GM21390 (cell line): ENCODE results near the gene PBOV1.

Experiments used
- ATAC-seq: cut with Tn5 transposase; IDR thresholded peaks from one replicate; pipeline ENCODE4 v1.9.1; 2021; ENCODE audit not compliant: unreplicated experiment

PBOV1 gene

GRCh38 chr6:138205437-138206094, 12.7 kb downstream of the PBOV1 start:
- ATAC-seq = no peak

DNA sequence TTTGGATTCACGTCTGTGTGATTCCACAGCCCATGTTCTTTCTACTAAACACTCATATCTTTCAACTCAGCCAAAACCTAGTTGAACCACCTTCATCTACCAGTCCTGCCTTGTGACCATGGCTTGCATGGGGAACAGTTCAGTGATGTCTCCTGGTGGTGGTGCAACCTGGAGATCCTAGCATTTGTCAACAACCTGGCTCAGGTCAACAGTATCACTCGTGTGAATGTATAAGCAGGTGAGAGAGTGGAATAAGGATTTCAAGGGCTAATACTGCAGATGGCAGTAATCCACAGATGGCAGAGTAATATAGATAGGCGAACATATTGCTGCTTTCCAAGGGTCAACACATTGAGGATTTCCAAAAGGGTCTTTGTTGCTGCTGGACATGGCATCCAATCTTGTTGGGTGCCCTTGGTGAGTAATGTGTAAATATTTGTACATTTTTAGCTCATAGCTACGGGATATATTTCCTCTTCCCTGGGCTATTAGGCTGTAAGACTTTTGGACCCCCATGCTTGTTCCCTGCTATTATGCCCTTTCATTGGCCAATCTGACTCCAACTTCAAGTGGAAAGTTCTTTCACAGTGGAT, 13.4 kb downstream of the PBOV1 start:
- no peak for ATAC-seq

DNA sequence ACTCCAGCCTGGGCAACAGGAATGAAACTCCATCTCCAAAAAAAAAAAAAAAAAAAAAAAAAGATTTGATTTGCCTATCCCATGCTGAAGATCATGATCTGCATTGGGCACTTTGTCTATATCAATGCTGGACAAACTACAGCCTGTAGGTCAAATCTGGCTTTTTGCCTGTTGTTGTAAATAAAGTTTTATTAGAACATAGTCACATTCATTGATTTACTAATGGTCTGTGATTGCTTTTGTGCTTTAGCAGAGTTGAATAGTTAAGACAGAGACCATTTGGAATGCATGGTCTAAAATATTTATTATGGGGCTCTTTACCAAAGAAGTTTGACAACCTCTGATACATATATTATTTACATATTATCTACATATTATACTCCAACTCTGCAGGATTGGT, 14.0 kb downstream of the PBOV1 start:
- no peak for ATAC-seq

DNA sequence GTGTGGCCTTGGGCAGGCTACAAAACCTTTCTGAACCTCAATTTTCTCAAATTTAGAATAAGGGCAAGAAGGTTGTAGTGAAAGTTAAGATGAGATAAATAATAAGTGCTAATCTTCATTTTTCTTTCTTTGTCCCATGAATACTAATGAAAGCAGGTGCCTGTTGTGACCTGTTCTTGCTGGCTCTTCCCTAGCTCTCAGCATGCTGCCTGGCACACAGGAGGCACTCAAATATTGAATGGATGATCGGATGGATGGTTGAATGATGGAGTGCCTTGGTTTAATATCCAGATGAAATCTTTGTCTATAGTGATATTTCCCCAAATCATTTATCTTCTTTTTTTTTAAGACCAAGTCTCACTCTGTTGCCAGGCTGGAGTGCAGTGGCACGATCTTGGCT, 15.0 kb downstream of the PBOV1 start:
- no peak for ATAC-seq

DNA sequence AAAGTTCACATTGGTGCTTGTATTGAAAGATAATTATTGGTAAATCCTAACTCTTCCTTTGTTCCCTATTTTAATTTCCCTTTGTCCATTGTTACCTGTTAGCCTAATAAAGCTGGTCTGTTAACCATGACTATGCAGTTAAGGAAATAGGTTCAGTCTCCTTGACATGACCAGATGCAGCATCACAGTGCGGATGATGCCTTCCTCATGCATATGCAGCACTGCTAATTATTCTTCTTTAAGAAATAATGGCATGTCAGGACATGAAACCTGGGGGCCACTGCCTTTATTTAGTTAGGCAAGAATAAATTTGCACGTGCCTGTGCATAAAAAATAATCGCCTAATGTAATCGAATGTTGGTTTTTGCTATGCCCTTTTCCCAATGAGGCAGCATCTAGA, 16.5 kb downstream of the PBOV1 start:
- ATAC-seq = no peak

DNA sequence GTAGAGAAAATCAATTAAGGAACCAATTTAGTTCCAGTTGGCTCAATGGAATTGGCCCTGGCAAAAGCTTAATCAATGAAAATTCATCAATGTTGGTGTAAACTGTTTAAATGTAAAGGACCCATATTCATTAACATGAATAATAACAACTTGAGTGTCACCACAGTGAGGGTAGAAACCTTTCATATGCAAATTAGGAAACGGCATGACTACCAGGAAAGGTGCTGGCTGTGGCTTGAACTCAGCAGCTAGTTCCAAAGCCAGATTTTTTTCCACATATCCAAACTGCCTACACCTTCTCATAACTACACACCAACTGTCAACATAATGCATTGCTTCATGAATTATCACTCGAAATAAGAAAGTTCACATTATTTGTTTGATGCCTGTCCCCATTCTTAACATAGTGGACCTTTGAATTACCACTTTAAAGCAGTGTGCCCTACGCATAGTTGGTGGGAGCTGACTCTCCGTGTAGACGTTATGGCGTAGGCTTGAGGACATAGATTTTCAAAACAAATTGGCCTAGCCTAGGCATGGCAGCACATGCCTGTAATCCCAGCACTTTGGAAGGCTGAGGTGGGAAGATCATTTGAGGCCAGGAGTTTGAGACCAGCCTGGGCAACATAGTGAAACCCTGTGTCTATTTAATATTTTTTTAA, 19.7 kb downstream of the PBOV1 start:
- ATAC-seq = no peak

- ATAC-seq = no peak
These were observed 20.7 kb downstream of the PBOV1 start for GRCh38 chr6:138197570-138197969.

- no peak for ATAC-seq
These were observed 22.1 kb downstream of the PBOV1 start for GRCh38 chr6:138196122-138196738.

DNA sequence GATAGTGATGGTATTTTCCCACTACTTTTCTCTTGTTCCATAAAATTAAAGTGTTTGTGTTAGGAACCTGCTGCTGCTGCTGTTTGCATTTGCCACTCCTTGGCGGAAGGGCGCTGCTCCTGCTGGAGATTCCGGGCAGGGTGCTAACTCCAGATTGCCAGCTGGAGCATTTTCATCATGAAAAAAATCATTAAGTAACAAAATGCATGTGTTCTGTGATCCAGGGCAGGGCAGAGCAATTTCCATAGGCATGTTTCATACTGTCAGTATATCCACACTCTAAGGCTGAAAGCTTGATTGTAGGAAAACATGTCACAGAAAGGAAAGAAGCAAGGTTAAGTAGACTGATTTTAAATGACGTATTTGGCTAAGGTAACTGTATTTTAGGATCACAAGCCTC, 24.0 kb downstream of the PBOV1 start:
- no peak for ATAC-seq

GRCh38 chr6:138188278-138188941, 29.9 kb downstream of the PBOV1 start:
- ATAC-seq = no peak

GRCh38 chr6:138187156-138187555, 31.1 kb downstream of the PBOV1 start:
- ATAC-seq = no peak

- ATAC-seq = no peak
These were observed 34.1 kb downstream of the PBOV1 start for GRCh38 chr6:138184230-138184629.

DNA sequence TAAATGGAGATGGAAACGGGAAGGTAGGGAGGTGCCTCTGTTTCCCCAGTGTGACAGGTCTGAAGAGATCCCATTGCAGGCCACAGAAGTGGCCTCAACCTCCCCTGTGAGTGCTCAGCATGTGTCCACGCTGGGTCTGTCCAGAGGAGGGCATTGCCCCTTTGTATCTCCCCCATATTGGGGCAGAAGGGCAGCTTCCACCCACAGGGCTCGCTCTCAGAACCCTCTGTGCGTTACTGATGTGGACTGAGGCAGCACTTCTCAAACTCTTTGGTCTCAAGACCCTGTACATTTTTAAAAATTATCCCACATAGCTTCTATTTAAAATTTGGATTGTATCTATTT, 34.5 kb downstream of the PBOV1 start:
- no peak for ATAC-seq

DNA sequence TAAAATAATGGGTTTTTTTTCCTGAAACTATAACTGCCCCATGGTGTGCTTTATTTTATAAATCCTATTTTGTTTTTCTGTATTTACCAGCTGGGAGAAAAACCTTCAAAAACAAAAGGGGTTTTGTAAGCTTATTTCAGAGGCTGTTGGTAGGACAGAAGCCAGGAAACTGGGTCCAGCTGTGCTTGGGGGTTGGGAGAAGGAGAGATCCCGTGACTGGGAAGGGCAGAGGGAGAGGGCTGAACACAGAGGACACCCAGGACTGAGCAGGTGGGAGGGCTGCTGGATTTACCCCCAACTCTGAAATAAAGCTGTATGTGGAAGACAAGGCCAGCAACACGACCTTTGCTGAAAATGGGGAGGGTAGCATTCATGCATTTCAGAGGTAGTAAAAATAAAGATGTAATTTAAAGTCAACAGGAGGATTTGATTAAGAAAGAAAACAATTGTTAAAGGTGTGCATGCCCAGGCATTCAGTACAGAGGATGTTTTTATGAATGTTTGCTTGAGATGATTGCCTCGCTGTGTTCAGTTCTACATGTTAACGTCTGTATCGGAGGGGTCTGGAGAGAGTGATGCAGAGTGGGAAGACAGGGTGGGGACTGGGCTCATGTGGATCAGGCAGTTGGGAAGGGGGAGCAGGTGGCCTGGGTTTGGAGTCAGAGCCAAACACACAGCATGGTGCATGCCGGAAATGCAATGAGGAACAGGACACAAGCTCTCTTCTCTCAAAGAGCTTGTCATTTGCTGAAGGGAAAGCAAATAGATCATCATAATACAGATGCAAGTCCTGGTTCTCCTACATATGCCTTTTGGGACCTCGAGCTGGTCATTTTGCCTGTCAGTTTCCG, 35.1 kb downstream of the PBOV1 start:
- ATAC-seq = no peak

GRCh38 chr6:138176652-138177232, 41.5 kb downstream of the PBOV1 start:
- no peak for ATAC-seq

DNA sequence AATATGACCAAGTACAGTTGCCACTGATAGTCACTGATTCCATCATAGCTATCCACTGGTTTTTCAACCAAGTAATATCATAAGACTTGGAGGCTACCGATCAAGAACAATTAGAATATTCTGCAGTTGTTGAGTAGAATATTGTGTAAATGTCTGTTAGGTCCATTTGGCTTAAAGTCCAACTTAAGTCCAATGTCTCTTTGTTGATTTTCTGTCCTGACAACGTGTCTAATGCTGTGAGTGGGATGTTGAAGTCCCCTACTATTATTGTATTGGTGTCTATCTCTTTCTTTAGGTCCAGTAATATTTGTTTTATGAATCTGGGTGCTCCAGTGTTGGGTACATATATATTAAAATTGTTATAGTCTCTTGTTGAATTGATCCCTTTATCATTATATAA, 42.7 kb downstream of the PBOV1 start:
- no peak for ATAC-seq
